ENCODE data around the gene GAD1. TPM values are rescaled to one million over a fixed set of nuclear protein-coding genes. Genes with fewer than 3 reads are reported as not detected.

Gene GAD1
- total and polyA plus RNA-seq, 10 of the 15 experiments (the other 5 are each of a cell fraction or from before 2014, with no cell fraction given), result 0.04 to 3.4 (median 0.42) TPM

DNA sequence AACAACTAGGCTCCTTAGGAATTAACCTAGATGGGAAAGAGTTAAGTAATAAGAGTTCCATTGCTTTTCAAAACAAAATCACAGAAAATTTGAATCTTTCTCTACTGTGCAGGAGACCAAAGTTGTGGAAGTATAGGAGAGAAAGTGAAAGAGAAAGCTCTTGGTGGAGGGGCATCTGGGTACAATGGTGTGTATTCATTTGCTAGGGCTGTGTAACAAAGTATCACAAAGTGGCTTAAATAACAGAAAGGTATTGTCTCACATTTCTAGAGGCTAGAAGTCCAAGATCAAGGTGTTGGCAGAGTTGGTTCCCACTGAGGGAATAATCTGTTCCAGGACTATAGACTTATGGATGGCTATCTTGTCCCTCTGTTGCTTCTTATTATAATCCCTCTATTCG, 61.8 kb downstream of the GAD1 start:
- intact Hi-C loops (cut with micrococcal nuclease; ENCODE audit: unreplicated experiment) (loop anchor here (10.0 kb wide), 1 partner anchor 644 kb away; no protein-coding TSS in a partner anchor), in situ Hi-C loops (cut with MboI) (no loop called here)
- POLR2A ChIA-PET, result no interaction called here
- no TSS peak for BruUV-seq (replicated peaks)
- CTCF ChIA-PET, result interaction anchor here (0.6 to 1.2 kb wide), 3 partner anchors 501 to 518 kb away, joined by 3 to 5 read pairs (median 3); no protein-coding TSS in a partner anchor
- FAIRE-seq, result peak; percentile 38
- Histone ChIP-seq H3K4me3 (no peak overlapping the region), H3K4me1 (ENCODE audit: control insufficient read depth, insufficient read depth, low read length) (no peaks in the 10 kb centered on the region), H3K27me3 (replicated peaks in 1 of 2; ENCODE audit: control insufficient read depth in 2 of 2, insufficient read depth in 2 of 2, low read length in 1 of 2) (no peaks in the 10 kb centered on the region; a peak in 1 of 4 replicates), H3K9ac (ENCODE audit: control insufficient read depth, insufficient read depth, low read length) (no peak overlapping the region), H3K36me3 (ENCODE audit: control insufficient read depth in 2 of 2, insufficient read depth in 2 of 2, low read length in 1 of 2) (no peaks in the 10 kb centered on the region), H3K9me3 (replicated peaks; ENCODE audit: control insufficient read depth, insufficient read depth, low read length) (no peaks in the 10 kb centered on the region), H2AFZ (ENCODE audit: control insufficient read depth, low read depth, low read length) (peak overlapping the region; percentile 86), H3K27ac (ENCODE audit: control insufficient read depth, insufficient read depth) (no peak overlapping the region), H4K20me1 (ENCODE audit: control insufficient read depth, insufficient read depth) (no peaks in the 10 kb centered on the region), H3K4me2 (ENCODE audit: control insufficient read depth, insufficient read depth) (peak overlapping the region; percentile 41), H3K79me2 (ENCODE audit: control insufficient read depth, insufficient read depth, low read length) (no peaks in the 10 kb centered on the region)
- TF ChIP-seq BHLHE40 (IDR thresholded peaks at IDR 0.05; ENCODE audit: borderline replicate concordance in 1 of 2, low read depth in 2 of 2, low read length in 1 of 2), result no peak
- no peak for TF ChIP-seq HDGF (IDR thresholded peaks at IDR 0.05)
- 17% methylated on average over 1 of the region's 1 CpG for WGBS (ENCODE audit: insufficient coverage, insufficient replicate concordance, low lambda C conversion rate, missing lambda C conversion rate)
- DNase-seq (ENCODE audit: low read depth, low spot score), result no peak
- RAD21 ChIA-PET (ENCODE audit: unreplicated experiment), result interaction anchor here (0.6 kb wide), 1 partner anchor 38 kb away, joined by 3 read pairs; no protein-coding TSS in a partner anchor
- SMC1A ChIA-PET (ENCODE audit: uncharacterized antibody, unreplicated experiment), result interaction anchor here (0.9 to 1.6 kb wide), 2 partner anchors 14 to 48 kb away, joined by 3 to 5 read pairs; no protein-coding TSS in a partner anchor
- ATAC-seq, result peak; percentile 85

DNA sequence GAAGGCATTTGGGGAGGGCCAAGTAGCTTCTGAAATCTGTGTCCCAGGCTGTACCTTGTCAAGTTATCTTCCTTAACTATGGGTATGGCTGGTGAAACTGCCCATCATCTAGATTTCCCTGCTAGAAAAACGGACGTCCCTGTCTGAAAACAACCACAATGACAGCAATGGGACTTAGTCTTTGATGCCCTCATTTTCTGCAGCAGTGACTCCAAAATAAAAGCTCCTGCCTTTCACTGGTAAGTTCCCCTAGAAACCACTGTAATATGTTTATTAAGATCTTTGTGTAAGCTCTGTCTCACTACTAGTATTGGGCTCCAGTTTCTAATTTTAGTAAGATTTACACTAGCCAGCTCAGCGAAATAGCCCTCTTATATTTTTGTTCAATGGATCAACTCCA, 65.2 kb downstream of the GAD1 start:
- 8% methylated on average over 3 of the region's 3 CpGs for WGBS (ENCODE audit: insufficient coverage, insufficient replicate concordance, low lambda C conversion rate, missing lambda C conversion rate)
- BruUV-seq (replicated peaks), result no TSS peak
- Histone ChIP-seq H3K79me2 (ENCODE audit: control insufficient read depth, insufficient read depth, low read length) (no peaks in the 10 kb centered on the region), H2AFZ (ENCODE audit: control insufficient read depth, low read depth, low read length) (no peak overlapping the region), H3K36me3 (ENCODE audit: control insufficient read depth in 2 of 2, insufficient read depth in 2 of 2, low read length in 1 of 2) (no peaks in the 10 kb centered on the region), H3K4me3 (no peak overlapping the region), H3K9ac (ENCODE audit: control insufficient read depth, insufficient read depth, low read length) (no peak overlapping the region), H3K27me3 (replicated peaks in 1 of 2; ENCODE audit: control insufficient read depth in 2 of 2, insufficient read depth in 2 of 2, low read length in 1 of 2) (no peaks in the 10 kb centered on the region; a peak in 1 of 4 replicates), H4K20me1 (ENCODE audit: control insufficient read depth, insufficient read depth) (no peaks in the 10 kb centered on the region), H3K9me3 (replicated peaks; ENCODE audit: control insufficient read depth, insufficient read depth, low read length) (no peaks in the 10 kb centered on the region), H3K27ac (ENCODE audit: control insufficient read depth, insufficient read depth) (no peak overlapping the region), H3K4me1 (ENCODE audit: control insufficient read depth, insufficient read depth, low read length) (no peaks in the 10 kb centered on the region), H3K4me2 (ENCODE audit: control insufficient read depth, insufficient read depth) (no peak overlapping the region)
- ChIA-PET CTCF (interaction anchor here (0.5 to 4.5 kb wide), 6 partner anchors 9 to 488 kb away, joined by 3 to 30 read pairs (median 3); partner anchors contain the start of gene GORASP2), POLR2A (no interaction called here), RAD21 (ENCODE audit: unreplicated experiment) (interaction anchor here (1.0 kb wide), 1 partner anchor 9 kb away, joined by 3 read pairs; no protein-coding TSS in a partner anchor), SMC1A (ENCODE audit: uncharacterized antibody, unreplicated experiment) (interaction anchor here (0.8 to 2.0 kb wide), 4 partner anchors 8 to 14 kb away, joined by 3 to 9 read pairs (median 6); no protein-coding TSS in a partner anchor)
- intact Hi-C loops (cut with micrococcal nuclease; ENCODE audit: unreplicated experiment), result no loop called here
- no peak for DNase-seq (ENCODE audit: low read depth, low spot score)
- no peak for FAIRE-seq
- ATAC-seq, result no peak
- TF ChIP-seq ZZZ3 (IDR thresholded peaks at IDR 0.05; ENCODE audit: control insufficient read depth, insufficient read length, low read depth) (no peak), YY1 (IDR thresholded peaks at IDR 0.05; ENCODE audit: low read depth, low read length) (no peak)
- in situ Hi-C loops (cut with MboI), result no loop called here
